Lower lobe of right lung (tissue), 2 donors: ENCODE results near the gene KIF18A. TPM values are rescaled to one million over a fixed set of nuclear protein-coding genes. Genes with fewer than 3 reads are reported as not detected.
"Not testable (repeated sequence)": the region's sequence is repeated elsewhere in the genome, so short reads cannot be mapped to it uniquely, and the experiment has no call there.

Experiments
- ATAC-seq, 2 donors: fragments of 200-7000 bp; cut with Tn5 transposase; one replicate each; pipeline ENCODE4 v1.9.1; 2020 to 2022; ENCODE audit warnings: mild to moderate bottlenecking in 2 of 2, moderate library complexity in 2 of 2
- DNase-seq: peaks from one replicate; pipeline ENCODE4 v3.0.0-alpha.2; 2020
- H3K27ac ChIP-seq: fragments of 200-600 bp; one replicate; pipeline ENCODE4 v1.8.0; 2022
- H3K27me3 ChIP-seq: fragments of 200-600 bp; one replicate; pipeline ENCODE4 v1.8.0; 2022; ENCODE audit warnings: low read depth
- H3K36me3 ChIP-seq: fragments of 200-600 bp; one replicate; pipeline ENCODE4 v1.8.0; 2022; ENCODE audit warnings: mild to moderate bottlenecking
- H3K4me1 ChIP-seq: fragments of 200-600 bp; one replicate; pipeline ENCODE4 v1.8.0; 2022
- H3K4me3 ChIP-seq: fragments of 200-600 bp; one replicate; pipeline ENCODE4 v1.8.0; 2022; ENCODE audit warnings: mild to moderate bottlenecking
- H3K9me3 ChIP-seq: fragments of 200-600 bp; one replicate; pipeline ENCODE4 v1.8.0; 2022
- intact Hi-C: fragments of 100-400 bp; cut with DNase I; formaldehyde crosslinking; loops from one replicate; pipeline ENCODE4 v1.11.0; 2022
- total RNA-seq: library from RNA; stranded (reverse); fragmentation: NEBNext Ultra II Directional; extraction: Animal tissue kit (Norgen Biotek cat#: 25700); gene quantifications from one replicate; pipeline ENCODE4 v1.2.1, GENCODE V29; 2021
- TF ChIP-seq, protein P1 (sequence below): fragments of 200-600 bp; IDR thresholded peaks from one replicate; pipeline ENCODE4 v1.8.0; 2022; ENCODE audit warnings: antibody characterized with exemption, mild to moderate bottlenecking
- donor health status: DM: no; HTN: yes; CAD: no; lungs with severe emphysema.

Gene KIF18A
- total RNA-seq, 1 donor from 2014 or later, result 2.4 TPM

- intact Hi-C loops, result no loop called here
Measured at GRCh38 chr11:28105869-28106268, 2.1 kb downstream of the KIF18A start.

GRCh38 chr11:28104984-28105383, 3.0 kb downstream of the KIF18A start:
- no peaks in the 10 kb centered on the region for H3K27me3 ChIP-seq
- TF ChIP-seq, protein P1, sequence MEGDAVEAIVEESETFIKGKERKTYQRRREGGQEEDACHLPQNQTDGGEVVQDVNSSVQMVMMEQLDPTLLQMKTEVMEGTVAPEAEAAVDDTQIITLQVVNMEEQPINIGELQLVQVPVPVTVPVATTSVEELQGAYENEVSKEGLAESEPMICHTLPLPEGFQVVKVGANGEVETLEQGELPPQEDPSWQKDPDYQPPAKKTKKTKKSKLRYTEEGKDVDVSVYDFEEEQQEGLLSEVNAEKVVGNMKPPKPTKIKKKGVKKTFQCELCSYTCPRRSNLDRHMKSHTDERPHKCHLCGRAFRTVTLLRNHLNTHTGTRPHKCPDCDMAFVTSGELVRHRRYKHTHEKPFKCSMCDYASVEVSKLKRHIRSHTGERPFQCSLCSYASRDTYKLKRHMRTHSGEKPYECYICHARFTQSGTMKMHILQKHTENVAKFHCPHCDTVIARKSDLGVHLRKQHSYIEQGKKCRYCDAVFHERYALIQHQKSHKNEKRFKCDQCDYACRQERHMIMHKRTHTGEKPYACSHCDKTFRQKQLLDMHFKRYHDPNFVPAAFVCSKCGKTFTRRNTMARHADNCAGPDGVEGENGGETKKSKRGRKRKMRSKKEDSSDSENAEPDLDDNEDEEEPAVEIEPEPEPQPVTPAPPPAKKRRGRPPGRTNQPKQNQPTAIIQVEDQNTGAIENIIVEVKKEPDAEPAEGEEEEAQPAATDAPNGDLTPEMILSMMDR, result no peak
- intact Hi-C loops, result no loop called here
- H3K4me3 ChIP-seq, result no peak overlapping the region
- H3K36me3 ChIP-seq, result no peaks in the 10 kb centered on the region
- H3K9me3 ChIP-seq, result no peaks in the 10 kb centered on the region
- peaks cover 29% of the 10 kb centered on the region for H3K4me1 ChIP-seq
- H3K27ac ChIP-seq, result no peak overlapping the region
- no peak for DNase-seq
- ATAC-seq, result no peak

More at GRCh38 chr11:28105869-28106268, 2.1 kb downstream of the KIF18A start:
- H3K27ac ChIP-seq, result no peak overlapping the region
- TF ChIP-seq, protein P1, result no peak
- H3K4me1 ChIP-seq, result peaks cover 31% of the 10 kb centered on the region
- H3K36me3 ChIP-seq, result no peaks in the 10 kb centered on the region
- no peaks in the 10 kb centered on the region for H3K9me3 ChIP-seq
- no peak for DNase-seq
- H3K4me3 ChIP-seq, result no peak overlapping the region
- H3K27me3 ChIP-seq, result no peaks in the 10 kb centered on the region
- ATAC-seq, result no peak

DNA sequence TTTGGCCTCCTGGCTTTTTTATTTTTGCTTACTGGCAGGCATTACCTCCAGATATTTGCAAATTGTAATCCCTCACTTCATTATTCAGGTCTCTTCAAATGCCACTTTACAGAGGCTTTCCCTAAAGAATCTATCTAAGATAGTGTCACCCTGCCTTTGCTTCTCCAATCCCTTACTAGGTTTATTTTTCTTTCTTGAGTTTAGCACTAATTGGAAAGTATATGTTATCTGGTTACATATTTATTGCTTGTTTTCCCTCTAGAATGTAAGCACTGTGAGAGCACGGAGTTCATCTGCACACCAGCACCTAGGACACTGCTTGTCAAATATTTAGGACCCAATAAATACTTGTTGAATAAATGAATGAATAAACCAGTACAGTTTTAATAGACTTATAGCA, 3.5 kb downstream of the KIF18A start:
- no peaks in the 10 kb centered on the region for H3K9me3 ChIP-seq
- peaks cover 23% of the 10 kb centered on the region for H3K4me1 ChIP-seq
- no peak overlapping the region for H3K27ac ChIP-seq
- H3K36me3 ChIP-seq, result no peaks in the 10 kb centered on the region
- no peaks in the 10 kb centered on the region for H3K27me3 ChIP-seq
- intact Hi-C loops, result no loop called here
- H3K4me3 ChIP-seq, result no peak overlapping the region
- DNase-seq (no peak), ATAC-seq (no peak)
- TF ChIP-seq, protein P1, result no peak

- H3K27ac ChIP-seq, H3K36me3 ChIP-seq, H3K4me1 ChIP-seq, DNase-seq, H3K9me3 ChIP-seq, H3K4me3 ChIP-seq, H3K27me3 ChIP-seq, intact Hi-C loops: not testable (repeated sequence)
- ATAC-seq, result peak in 1 of 2 donors; percentile 37
Measured at GRCh38 chr11:28102300-28102699, 5.7 kb downstream of the KIF18A start.

GRCh38 chr11:28100665-28101064, 7.3 kb downstream of the KIF18A start:
- ATAC-seq, result no peak
- H3K9me3 ChIP-seq, result no peaks in the 10 kb centered on the region
- H3K27ac ChIP-seq, result no peak overlapping the region
- H3K4me3 ChIP-seq, result no peak overlapping the region
- no peaks in the 10 kb centered on the region for H3K4me1 ChIP-seq
- TF ChIP-seq, protein P1, result no peak
- DNase-seq, result no peak
- no peaks in the 10 kb centered on the region for H3K36me3 ChIP-seq
- H3K27me3 ChIP-seq, result no peaks in the 10 kb centered on the region
- intact Hi-C loops, result no loop called here

- H3K4me1 ChIP-seq, result no peaks in the 10 kb centered on the region
- no peak overlapping the region for H3K27ac ChIP-seq
- TF ChIP-seq, protein P1, result no peak
- ATAC-seq (no peak), DNase-seq (no peak)
- no peak overlapping the region for H3K4me3 ChIP-seq
- H3K36me3 ChIP-seq, result no peaks in the 10 kb centered on the region
- no peaks in the 10 kb centered on the region for H3K27me3 ChIP-seq
- no peaks in the 10 kb centered on the region for H3K9me3 ChIP-seq
- intact Hi-C loops, result no loop called here
Measured at GRCh38 chr11:28099715-28100114, 8.2 kb downstream of the KIF18A start.
